Measurements from ENCODE around the gene SYNGR2. TPM values are rescaled to one million over a fixed set of nuclear protein-coding genes. Genes with fewer than 3 reads are reported as not detected.

The SYNGR2 gene
- total and polyA plus RNA-seq, 12 donors, result 92.8 to 200 (median 116) TPM

- ATAC-seq (no peak), DNase-seq (no peak)
- H3K9me3 ChIP-seq, result no peaks in the 10 kb centered on the region
- H3K27me3 ChIP-seq, result no peaks in the 10 kb centered on the region
- intact Hi-C loops (cut with DNase I), result no loop called here
- peak overlapping the region in 2 of 10 donors; percentile 10 to 20 for H3K27ac ChIP-seq
- H3K4me1 ChIP-seq, result peaks cover 0 to 7% (median 0%) of the 10 kb centered on the region in 9 donors
- TF ChIP-seq CTCF (IDR thresholded peaks at IDR 0.05), result no peak
- peaks cover 0 to 68% (median 6%) of the 10 kb centered on the region in 9 donors for H3K36me3 ChIP-seq
- WGBS, 2 donors, result 91 to 93% methylated on average over 5 of the region's 5 CpGs
- H3K4me3 ChIP-seq, result no peak overlapping the region
Measured at GRCh38 chr17:78196716-78197115, 28.3 kb downstream of the SYNGR2 start.

GRCh38 chr17:78197147-78197832 is 28.9 kb downstream of the SYNGR2 start:
- H3K9me3 ChIP-seq, result no peaks in the 10 kb centered on the region
- TF ChIP-seq CTCF (IDR thresholded peaks at IDR 0.05), result no peak
- peaks cover 0 to 67% (median 6%) of the 10 kb centered on the region in 9 donors for H3K36me3 ChIP-seq
- H3K27me3 ChIP-seq, result no peaks in the 10 kb centered on the region
- ATAC-seq, result no peak
- H3K27ac ChIP-seq, result peak overlapping the region in 2 of 10 donors; percentile 10 to 88
- no peak for DNase-seq
- no peak overlapping the region for H3K4me3 ChIP-seq
- H3K4me1 ChIP-seq, result peaks cover 0 to 7% (median 0%) of the 10 kb centered on the region in 9 donors
- intact Hi-C loops (cut with DNase I), result no loop called here
- WGBS, 2 donors, result 81 to 82% methylated on average over 9 of the region's 9 CpGs

- Histone ChIP-seq H3K4me1 (peaks cover 0 to 7% (median 0%) of the 10 kb centered on the region in 9 donors), H3K36me3 (peaks cover 0 to 67% (median 0%) of the 10 kb centered on the region in 9 donors), H3K27me3 (no peaks in the 10 kb centered on the region), H3K27ac (peak overlapping the region in 1 of 10 donors; percentile 88), H3K9me3 (no peaks in the 10 kb centered on the region), H3K4me3 (no peak overlapping the region)
- 92 to 94% methylated on average over 6 of the region's 6 CpGs for WGBS, 2 donors
- intact Hi-C loops (cut with DNase I), result no loop called here
- ATAC-seq, result no peak
- DNase-seq, result no peak
- TF ChIP-seq CTCF (IDR thresholded peaks at IDR 0.05), result no peak
Measured at GRCh38 chr17:78200451-78200850, 32.1 kb downstream of the SYNGR2 start.

- Histone ChIP-seq H3K9me3 (no peaks in the 10 kb centered on the region), H3K4me3 (no peak overlapping the region), H3K36me3 (peaks cover 0 to 52% (median 0%) of the 10 kb centered on the region in 9 donors), H3K27ac (peak overlapping the region in 4 of 10 donors; percentile 4 to 68 (median 40)), H3K27me3 (no peaks in the 10 kb centered on the region), H3K4me1 (peaks cover 0 to 10% (median 0%) of the 10 kb centered on the region in 9 donors)
- ATAC-seq (peak in 4 of 8 donors; percentile 45 to 59 (median 52)), DNase-seq (no peak)
- WGBS, 2 donors, result 73 to 77% methylated on average over 8 of the region's 8 CpGs
- TF ChIP-seq CTCF (IDR thresholded peaks at IDR 0.05), result no peak
- intact Hi-C loops (cut with DNase I), result no loop called here
Measured at GRCh38 chr17:78202666-78203065, 34.3 kb downstream of the SYNGR2 start.
